ENCODE results near the gene FAHD2B.
"Not testable (repeated sequence)": the region's sequence is repeated elsewhere in the genome, so short reads cannot be mapped to it uniquely, and the experiment has no call there.

The FAHD2B gene

DNA sequence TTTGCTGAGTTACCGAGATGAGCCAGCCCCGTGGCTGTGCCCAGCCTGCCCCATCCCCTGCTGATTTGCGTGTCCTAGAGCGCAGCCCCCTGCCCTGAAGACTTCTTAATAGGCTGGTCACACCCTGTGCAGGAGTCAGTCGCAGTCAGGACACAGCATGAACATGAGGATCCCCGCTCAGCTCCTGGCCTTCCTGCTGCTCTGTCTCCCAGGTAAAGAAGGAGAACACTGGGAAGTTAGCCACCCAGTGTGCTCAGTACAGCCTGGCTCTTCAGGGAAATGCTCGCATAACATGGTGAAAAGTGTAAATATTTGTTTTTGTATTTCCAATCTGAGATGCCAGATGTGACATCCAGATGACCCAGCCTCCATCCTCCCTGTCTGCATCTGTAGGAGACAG, 34.9 kb downstream of the FAHD2B start:
- not testable (repeated sequence) for H2BK15ac ChIP-seq (ENCODE audit: low read length); H3K79me1 ChIP-seq (ENCODE audit: low read depth, low read length); H3K9me3 ChIP-seq (replicated peaks in 1 of 2; ENCODE audit: control insufficient read depth in 2 of 2, insufficient read depth in 1 of 2, low read depth in 1 of 2, low read length in 2 of 2); H3K27ac ChIP-seq (replicated peaks; ENCODE audit: low read length); H3K36me3 ChIP-seq (replicated peaks in 1 of 2; ENCODE audit: control insufficient read depth in 2 of 2, insufficient read depth in 2 of 2, low read length in 2 of 2); H2BK120ac ChIP-seq (ENCODE audit: low read depth, low read length); H3K4me1 ChIP-seq (ENCODE audit: control insufficient read depth in 2 of 2, insufficient read depth in 1 of 2, low read depth in 1 of 2, low read length in 2 of 2); H2AK5ac ChIP-seq (ENCODE audit: low read depth, low read length); H4K8ac ChIP-seq (ENCODE audit: low read depth, low read length); H2BK5ac ChIP-seq (ENCODE audit: low read length); H3K4ac ChIP-seq (ENCODE audit: low read length); H2BK12ac ChIP-seq (ENCODE audit: low read length); H3K27me3 ChIP-seq (ENCODE audit: control insufficient read depth in 3 of 3, insufficient read depth in 3 of 3, low read depth in 1 of 3, low read length in 3 of 3); H3K14ac ChIP-seq (ENCODE audit: low read length); H4K91ac ChIP-seq (ENCODE audit: low read depth, low read length, poor library complexity); H3K18ac ChIP-seq (ENCODE audit: low read length); H3K4me2 ChIP-seq (ENCODE audit: insufficient read depth, low read length, poor library complexity, severe bottlenecking); H3K4me3 ChIP-seq (ENCODE audit: low read length in 2 of 2); H3K23ac ChIP-seq (ENCODE audit: low read depth, low read length, poor library complexity); DNase-seq (ENCODE audit: low spot score); H2AFZ ChIP-seq (ENCODE audit: low read length); H3K9ac ChIP-seq (ENCODE audit: low read depth, low read length, poor library complexity)
- no CpG with 5 or more reads among the region's 7 CpGs for WGBS, 2 donors (ENCODE audit: extremely low coverage in 2 of 2, insufficient read length in 2 of 2, insufficient replicate concordance in 1 of 2)

DNA sequence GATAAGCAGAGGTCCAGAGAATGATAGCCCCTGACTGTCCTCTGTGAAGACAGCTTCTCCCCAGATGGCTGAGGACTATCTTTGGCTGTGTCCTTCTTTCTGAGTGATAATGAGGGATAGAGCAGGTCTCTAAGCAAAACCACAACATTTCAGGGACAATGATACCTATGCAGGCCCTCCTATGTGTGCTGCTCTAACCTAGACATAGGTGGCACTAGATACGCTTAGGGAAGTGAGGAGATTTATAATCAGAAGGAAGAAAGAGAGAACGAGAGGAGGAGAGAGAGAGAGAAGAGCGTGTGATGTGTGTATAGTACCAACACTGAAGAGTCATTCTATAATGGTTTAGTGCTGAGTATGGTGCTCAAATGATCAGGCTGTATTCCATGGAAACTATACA, 38.5 kb downstream of the FAHD2B start:
- H3K4me1 ChIP-seq (ENCODE audit: control insufficient read depth in 2 of 2, insufficient read depth in 1 of 2, low read depth in 1 of 2, low read length in 2 of 2); H2BK12ac ChIP-seq (ENCODE audit: low read length); H3K9ac ChIP-seq (ENCODE audit: low read depth, low read length, poor library complexity); DNase-seq (ENCODE audit: low spot score); H2AFZ ChIP-seq (ENCODE audit: low read length); H3K27ac ChIP-seq (replicated peaks; ENCODE audit: low read length); H2BK5ac ChIP-seq (ENCODE audit: low read length); H3K9me3 ChIP-seq (replicated peaks in 1 of 2; ENCODE audit: control insufficient read depth in 2 of 2, insufficient read depth in 1 of 2, low read depth in 1 of 2, low read length in 2 of 2); H3K14ac ChIP-seq (ENCODE audit: low read length); H3K27me3 ChIP-seq (ENCODE audit: control insufficient read depth in 3 of 3, insufficient read depth in 3 of 3, low read depth in 1 of 3, low read length in 3 of 3); H3K4me2 ChIP-seq (ENCODE audit: insufficient read depth, low read length, poor library complexity, severe bottlenecking); H3K36me3 ChIP-seq (replicated peaks in 1 of 2; ENCODE audit: control insufficient read depth in 2 of 2, insufficient read depth in 2 of 2, low read length in 2 of 2); H3K23ac ChIP-seq (ENCODE audit: low read depth, low read length, poor library complexity); H2BK120ac ChIP-seq (ENCODE audit: low read depth, low read length); H3K18ac ChIP-seq (ENCODE audit: low read length); H3K4me3 ChIP-seq (ENCODE audit: low read length in 2 of 2); H4K91ac ChIP-seq (ENCODE audit: low read depth, low read length, poor library complexity); H3K79me1 ChIP-seq (ENCODE audit: low read depth, low read length); H2AK5ac ChIP-seq (ENCODE audit: low read depth, low read length); H4K8ac ChIP-seq (ENCODE audit: low read depth, low read length); H3K4ac ChIP-seq (ENCODE audit: low read length); H2BK15ac ChIP-seq (ENCODE audit: low read length): not testable (repeated sequence)
- WGBS, 2 donors (ENCODE audit: extremely low coverage in 2 of 2, insufficient read length in 2 of 2, insufficient replicate concordance in 1 of 2): no CpG with 5 or more reads among the region's 3 CpGs

DNA sequence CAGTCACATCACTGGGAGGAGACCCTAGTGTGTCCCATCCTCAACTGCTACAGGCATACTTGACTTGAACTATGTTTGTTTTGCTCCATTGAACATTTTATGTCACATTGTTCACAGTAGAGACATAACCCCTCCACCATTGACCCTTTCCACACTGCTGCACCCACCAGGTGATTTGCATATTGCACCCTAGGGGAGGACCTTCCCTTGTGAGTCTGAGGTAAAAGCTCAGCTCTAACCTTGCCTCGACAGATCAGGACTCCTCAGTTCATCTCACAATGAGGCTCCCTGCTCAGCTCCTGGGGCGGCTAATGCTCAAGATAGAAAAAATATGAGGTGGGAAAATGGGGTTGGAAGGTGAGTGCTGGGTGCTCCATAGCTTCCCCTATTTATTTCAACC, 44.6 kb downstream of the FAHD2B start:
- H3K27ac ChIP-seq (replicated peaks; ENCODE audit: low read length); H3K4ac ChIP-seq (ENCODE audit: low read length); H2BK120ac ChIP-seq (ENCODE audit: low read depth, low read length); H3K4me1 ChIP-seq (ENCODE audit: control insufficient read depth in 2 of 2, insufficient read depth in 1 of 2, low read depth in 1 of 2, low read length in 2 of 2); H3K18ac ChIP-seq (ENCODE audit: low read length); H4K8ac ChIP-seq (ENCODE audit: low read depth, low read length); H2BK5ac ChIP-seq (ENCODE audit: low read length); H3K36me3 ChIP-seq (replicated peaks in 1 of 2; ENCODE audit: control insufficient read depth in 2 of 2, insufficient read depth in 2 of 2, low read length in 2 of 2); H3K27me3 ChIP-seq (ENCODE audit: control insufficient read depth in 3 of 3, insufficient read depth in 3 of 3, low read depth in 1 of 3, low read length in 3 of 3); H3K4me3 ChIP-seq (ENCODE audit: low read length in 2 of 2); H4K91ac ChIP-seq (ENCODE audit: low read depth, low read length, poor library complexity); DNase-seq (ENCODE audit: low spot score); H2BK12ac ChIP-seq (ENCODE audit: low read length); H3K14ac ChIP-seq (ENCODE audit: low read length); H2AK5ac ChIP-seq (ENCODE audit: low read depth, low read length); H3K9me3 ChIP-seq (replicated peaks in 1 of 2; ENCODE audit: control insufficient read depth in 2 of 2, insufficient read depth in 1 of 2, low read depth in 1 of 2, low read length in 2 of 2); H3K9ac ChIP-seq (ENCODE audit: low read depth, low read length, poor library complexity); H2AFZ ChIP-seq (ENCODE audit: low read length); H2BK15ac ChIP-seq (ENCODE audit: low read length); H3K79me1 ChIP-seq (ENCODE audit: low read depth, low read length); H3K4me2 ChIP-seq (ENCODE audit: insufficient read depth, low read length, poor library complexity, severe bottlenecking); H3K23ac ChIP-seq (ENCODE audit: low read depth, low read length, poor library complexity): not testable (repeated sequence)
- WGBS, 2 donors (ENCODE audit: extremely low coverage in 2 of 2, insufficient read length in 2 of 2, insufficient replicate concordance in 1 of 2): no CpG with 5 or more reads among the region's 2 CpGs

DNA sequence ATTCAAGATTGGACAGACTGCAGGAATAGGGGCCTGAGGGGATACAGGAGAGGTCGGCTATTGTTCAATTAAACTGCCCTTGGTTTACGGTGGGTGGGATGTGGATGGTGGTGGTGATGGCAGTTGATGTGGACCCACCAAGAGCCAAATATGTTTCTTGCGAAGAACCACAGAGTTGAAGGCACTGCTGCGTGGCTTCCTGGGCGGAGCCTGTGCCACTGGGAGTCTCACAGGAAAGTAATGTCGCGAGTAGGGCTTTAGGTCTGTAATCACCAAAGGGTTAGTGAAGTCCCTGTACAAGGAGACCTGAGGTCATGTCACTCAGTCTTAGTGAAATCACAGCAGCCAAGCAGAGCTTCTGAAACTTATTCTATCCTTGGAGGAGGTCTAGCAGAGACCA, 46.2 kb downstream of the FAHD2B start:
- not testable (repeated sequence) for H3K9ac ChIP-seq (ENCODE audit: low read depth, low read length, poor library complexity); H2BK15ac ChIP-seq (ENCODE audit: low read length); H4K91ac ChIP-seq (ENCODE audit: low read depth, low read length, poor library complexity); H4K8ac ChIP-seq (ENCODE audit: low read depth, low read length); H2BK12ac ChIP-seq (ENCODE audit: low read length); H3K27me3 ChIP-seq (ENCODE audit: control insufficient read depth in 3 of 3, insufficient read depth in 3 of 3, low read depth in 1 of 3, low read length in 3 of 3); DNase-seq (ENCODE audit: low spot score); H3K4ac ChIP-seq (ENCODE audit: low read length); H3K9me3 ChIP-seq (replicated peaks in 1 of 2; ENCODE audit: control insufficient read depth in 2 of 2, insufficient read depth in 1 of 2, low read depth in 1 of 2, low read length in 2 of 2); H3K14ac ChIP-seq (ENCODE audit: low read length); H3K4me2 ChIP-seq (ENCODE audit: insufficient read depth, low read length, poor library complexity, severe bottlenecking); H3K4me3 ChIP-seq (ENCODE audit: low read length in 2 of 2); H2AK5ac ChIP-seq (ENCODE audit: low read depth, low read length); H3K27ac ChIP-seq (replicated peaks; ENCODE audit: low read length); H3K18ac ChIP-seq (ENCODE audit: low read length); H3K23ac ChIP-seq (ENCODE audit: low read depth, low read length, poor library complexity); H3K36me3 ChIP-seq (replicated peaks in 1 of 2; ENCODE audit: control insufficient read depth in 2 of 2, insufficient read depth in 2 of 2, low read length in 2 of 2); H3K4me1 ChIP-seq (ENCODE audit: control insufficient read depth in 2 of 2, insufficient read depth in 1 of 2, low read depth in 1 of 2, low read length in 2 of 2); H2BK120ac ChIP-seq (ENCODE audit: low read depth, low read length); H2BK5ac ChIP-seq (ENCODE audit: low read length); H3K79me1 ChIP-seq (ENCODE audit: low read depth, low read length); H2AFZ ChIP-seq (ENCODE audit: low read length)
- WGBS, 2 donors (ENCODE audit: extremely low coverage in 2 of 2, insufficient read length in 2 of 2, insufficient replicate concordance in 1 of 2): no CpG with 5 or more reads among the region's 7 CpGs

Measured in neuronal stem cell (in vitro differentiated cells).